Endothelial cell of umbilical vein (primary cell): ENCODE measurements around the gene RAPH1. TPM values are rescaled to one million over a fixed set of nuclear protein-coding genes. Genes with fewer than 3 reads are reported as not detected.

Source experiments
- BruUV-seq: library from RNA; stranded (reverse); fragments of 400-500 nt; replicated peaks from 2 replicates; lab custom pipeline; 2021; lab: Mats Ljungman, UMichigan
- CTCF ChIA-PET: fragments of 300-600, 350-600 bp; sonication (Branson Sonifier 250); formaldehyde crosslinking; loops from one replicate; lab custom pipeline; 2021; ENCODE audit warnings: antibody characterized with exemption, inconsistent platforms; lab: Charles Lee
- POLR2A ChIA-PET: fragments of 300-600, 350-600 bp; sonication (Branson Sonifier 250); formaldehyde crosslinking; loops from one replicate; lab custom pipeline; 2021; ENCODE audit warnings: antibody characterized with exemption, inconsistent platforms; lab: Charles Lee
- DNase-seq: peaks from one replicate; pipeline ENCODE4 v3.0.0-alpha.2; 2011; ENCODE audit warnings: low read depth, low spot score
- FAIRE-seq: peaks from 2 replicates; lab custom pipeline; 2011; peaks lifted over from hg19 to GRCh38; lab: Jason Lieb, UNC
- H2AFZ ChIP-seq: 2 replicates; pipeline ENCODE4 v1.6.0; 2012; ENCODE audit warnings: low read depth, low read length, control low read depth, inconsistent platforms
- H3K27ac ChIP-seq: 2 replicates; pipeline ENCODE4 v1.5.1; 2011; ENCODE audit warnings: low read depth, mild to moderate bottlenecking, control low read depth, low read length, moderate library complexity; ENCODE audit not compliant: insufficient read depth
- H3K27me3 ChIP-seq, 2 experiments: 2 replicates each; pipeline versions ENCODE4 v1.6.0 to v1.6.1; 2011; ENCODE audit warnings: low read length in 2 of 2, mixed read lengths in 1 of 2; ENCODE audit not compliant: control insufficient read depth in 2 of 2, insufficient read depth in 2 of 2
- H3K36me3 ChIP-seq, 2 experiments: 2 replicates in 1 of 2; 3 replicates in 1 of 2; pipeline ENCODE4 v1.5.1; 2011; ENCODE audit warnings: low read length in 2 of 2, mild to moderate bottlenecking in 1 of 2, moderate library complexity in 1 of 2; ENCODE audit not compliant: control insufficient read depth in 2 of 2, insufficient read depth in 2 of 2; ENCODE audit errors: extremely low read depth in 1 of 2
- H3K4me1 ChIP-seq: 3 replicates; pipeline ENCODE4 v1.5.1; 2011; ENCODE audit warnings: mild to moderate bottlenecking, low read length; ENCODE audit not compliant: control insufficient read depth, insufficient read depth; ENCODE audit errors: extremely low read depth
- H3K4me2 ChIP-seq: 2 replicates; pipeline ENCODE4 v1.6.1; 2011; ENCODE audit warnings: low read length, control low read depth, mixed read lengths; ENCODE audit not compliant: insufficient read depth
- H3K4me3 ChIP-seq, 3 experiments: fragments of 200-600 bp in 1 of 3; sonication (generic), shearing (Covaris generic) in 1 of 3; replicated peaks in 1 of 3; 2 replicates each; pipeline ENCODE4 v1.5.1; 2011 to 2016; ENCODE audit warnings: control low read depth in 3 of 3, low read length in 3 of 3, mild to moderate bottlenecking in 2 of 3, inconsistent platforms in 1 of 3, low read depth in 1 of 3, moderate library complexity in 1 of 3; ENCODE audit not compliant: insufficient read depth in 1 of 3
- H3K79me2 ChIP-seq: 2 replicates; pipeline ENCODE4 v1.6.0; 2012; ENCODE audit warnings: low read length, inconsistent platforms; ENCODE audit not compliant: control insufficient read depth, insufficient read depth
- H3K9ac ChIP-seq: replicated peaks from 2 replicates; pipeline ENCODE3; 2011; ENCODE audit warnings: low read length, control low read depth; ENCODE audit not compliant: insufficient read depth; ENCODE audit errors: extremely low read depth
- H3K9me1 ChIP-seq: replicated peaks from 3 replicates; pipeline ENCODE4 v1.6.0; 2011; ENCODE audit warnings: mild to moderate bottlenecking, low read length; ENCODE audit not compliant: control insufficient read depth, insufficient read depth; ENCODE audit errors: extremely low read depth
- H3K9me3 ChIP-seq: replicated peaks from 2 replicates; pipeline ENCODE4 v1.5.1; 2012; ENCODE audit warnings: low read length, inconsistent platforms; ENCODE audit not compliant: control insufficient read depth, insufficient read depth
- H4K20me1 ChIP-seq: replicated peaks from 2 replicates; pipeline ENCODE3; 2011; ENCODE audit warnings: mild to moderate bottlenecking, low read length; ENCODE audit not compliant: control insufficient read depth, insufficient read depth; ENCODE audit errors: extremely low read depth
- CTCF ChIP-seq, 2 donors: IDR thresholded peaks; 1 replicate in 1 of 2; 2 replicates in 1 of 2; pipeline ENCODE4 v1.5.1; 2011; ENCODE audit warnings: low read length in 2 of 2, mild to moderate bottlenecking in 2 of 2, moderate library complexity in 2 of 2, control low read depth in 1 of 2, inconsistent platforms in 1 of 2, low read depth in 1 of 2; ENCODE audit not compliant: insufficient read depth in 1 of 2; ENCODE audit errors: extremely low read depth in 1 of 2
- EZH2 ChIP-seq: IDR thresholded peaks from 2 replicates; pipeline ENCODE4 v1.6.1; 2012; ENCODE audit warnings: borderline replicate concordance, low read depth, mild to moderate bottlenecking, moderate library complexity, low read length, inconsistent platforms; ENCODE audit not compliant: severe bottlenecking
- FOS ChIP-seq: IDR thresholded peaks from 2 replicates; pipeline ENCODE4 v1.6.1; 2011; ENCODE audit warnings: mild to moderate bottlenecking, low read length, moderate library complexity, borderline replicate concordance; ENCODE audit not compliant: insufficient read depth
- GATA2 ChIP-seq: IDR thresholded peaks from 2 replicates; pipeline ENCODE4 v1.7.0; 2011; ENCODE audit warnings: low read depth, mild to moderate bottlenecking, moderate library complexity, mixed read lengths, low read length; ENCODE audit not compliant: insufficient read length, insufficient read depth
- JUN ChIP-seq: IDR thresholded peaks from 2 replicates; pipeline ENCODE4 v1.6.1; 2011; ENCODE audit warnings: borderline replicate concordance, low read depth; ENCODE audit not compliant: insufficient read length, insufficient read depth
- MAX ChIP-seq: IDR thresholded peaks from 2 replicates; pipeline ENCODE4 v1.6.1; 2011; ENCODE audit not compliant: insufficient read depth, insufficient read length
- MYC ChIP-seq: IDR thresholded peaks from one replicate; pipeline ENCODE4 v1.6.1; 2011; ENCODE audit warnings: mild to moderate bottlenecking, low read depth, low read length
- POLR2A ChIP-seq: IDR thresholded peaks from 2 replicates; pipeline ENCODE4 v1.6.1; 2012; ENCODE audit warnings: low read depth, mild to moderate bottlenecking, control low read depth, low read length
- POLR2AphosphoS5 ChIP-seq: IDR thresholded peaks from 2 replicates; pipeline ENCODE4 v1.6.1; 2012; ENCODE audit warnings: low read depth, mild to moderate bottlenecking, control low read depth, low read length, moderate library complexity; ENCODE audit not compliant: insufficient read depth
- dilution Hi-C: fragments of 300-500 bp; cut with MboI; formaldehyde crosslinking; loops from one replicate; pipeline ENCODE4 v1.15.0; 2019; ENCODE audit warnings: low sequenced_read_pairs; ENCODE audit not compliant: extremely low pct_ligation_motif_present
- intact Hi-C: fragments of 100-400 bp; cut with micrococcal nuclease; formaldehyde crosslinking; loops from one replicate; pipeline ENCODE4 v1.10.0; 2022
- polyA plus RNA-seq, 4 experiments: library from polyadenylated mRNA; depleted of rRNA in 3 of 4; stranded (reverse) in 3 of 4; unstranded in 1 of 4; fragments of >200 nt; gene quantifications; 2 replicates each; pipeline versions ENCODE4 v1.2.1 to v1.2.3, GENCODE V29; 2011 to 2012; ENCODE audit warnings: missing spikeins in 1 of 4
- total RNA-seq: library from RNA; stranded (reverse); gene quantifications from 2 replicates; pipeline ENCODE4 v1.2.3, GENCODE V29; 2021

Gene RAPH1
- total and polyA plus RNA-seq, 2 donors (not counting 3 experiments of a cell fraction or from before 2014, with no cell fraction given): 5.1 to 59.5 TPM

- Histone ChIP-seq H3K9me3 (no peaks in the 10 kb centered on the region), H2AFZ (no peak overlapping the region), H3K27ac (peak overlapping the region; percentile 31), H3K4me3 (no peak overlapping the region), H4K20me1 (no peaks in the 10 kb centered on the region), H3K79me2 (no peaks in the 10 kb centered on the region), H3K4me1 (peaks cover 40% of the 10 kb centered on the region), H3K9ac (no peak overlapping the region), H3K9me1 (no peaks in the 10 kb centered on the region), H3K4me2 (peak overlapping the region; percentile 43), H3K36me3 (no peaks in the 10 kb centered on the region), H3K27me3 (no peaks in the 10 kb centered on the region)
- dilution Hi-C loops: no loop called here
- POLR2A ChIA-PET: no interaction called here
- no TSS peak for BruUV-seq
- DNase-seq (peak; percentile 41), FAIRE-seq (peak; percentile 31)
- CTCF ChIA-PET: interaction anchor here (1.1 kb wide), 1 partner anchor 414 kb away, joined by 3 read pairs; no protein-coding TSS in a partner anchor
- TF ChIP-seq GATA2 (peak; percentile 68), FOS (peak; percentile 39), MYC (no peak)
- intact Hi-C loops: loop anchor here (5.0 kb wide), 2 partner anchors 74 to 119 kb away; partner anchors contain the start of gene ABI2
Observed at GRCh38 chr2:203400805-203401585, 134.1 kb downstream of the RAPH1 start.

DNA sequence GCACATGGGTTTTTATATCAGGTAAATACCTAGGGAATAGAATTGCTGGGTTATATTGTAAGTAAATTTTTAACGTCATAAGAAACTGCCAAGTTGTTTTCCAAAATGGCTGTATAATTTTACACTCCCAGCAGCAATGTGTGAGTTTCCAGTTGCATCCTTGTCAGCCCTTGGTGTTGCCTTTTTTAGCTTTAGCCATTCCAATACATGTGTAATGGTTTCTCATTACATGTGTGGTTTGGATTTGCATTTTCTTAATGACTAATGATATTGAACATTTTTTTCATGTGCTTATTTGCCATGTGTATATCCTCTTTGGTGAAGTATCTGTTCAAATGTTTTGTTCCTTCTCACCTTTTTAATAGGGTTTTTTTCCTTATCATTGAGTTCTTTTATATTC is 136.1 kb downstream of the RAPH1 start:
- TF ChIP-seq FOS: no peak
- no peak for TF ChIP-seq JUN
- TF ChIP-seq POLR2AphosphoS5: no peak
- no peak for TF ChIP-seq EZH2
- TF ChIP-seq CTCF (IDR thresholded peaks at IDR 0.05; ENCODE audit: extremely low read depth in 1 of 2, insufficient read depth in 1 of 2, low read depth in 1 of 2, low read length in 2 of 2): no peak
- TF ChIP-seq MAX: no peak
- TF ChIP-seq GATA2: no peak
- no peak for TF ChIP-seq MYC
- TF ChIP-seq POLR2A: no peak
- Histone ChIP-seq H3K27ac (no peak overlapping the region), H3K9me3 (no peaks in the 10 kb centered on the region), H3K4me3 (no peak overlapping the region), H3K36me3 (peaks cover 0 to 2% of the 10 kb centered on the region in 2 experiments), H2AFZ (no peak overlapping the region), H3K79me2 (no peaks in the 10 kb centered on the region), H3K9me1 (no peaks in the 10 kb centered on the region), H3K4me1 (peaks cover 36% of the 10 kb centered on the region), H3K9ac (no peak overlapping the region), H3K4me2 (no peak overlapping the region), H3K27me3 (no peaks in the 10 kb centered on the region), H4K20me1 (no peaks in the 10 kb centered on the region)
- no TSS peak for BruUV-seq
- DNase-seq: no peak
- no peak for FAIRE-seq
- ChIA-PET CTCF (interaction anchor here (1.4 kb wide), 2 partner anchors 21 to 174 kb away, joined by 3 read pairs; no protein-coding TSS in a partner anchor), POLR2A (no interaction called here)
- intact Hi-C loops: no loop called here
- dilution Hi-C loops: no loop called here
